HFFc6 (cell line): ENCODE data around the gene CLIP4. TPM values are rescaled to one million over a fixed set of nuclear protein-coding genes. Genes with fewer than 3 reads are reported as not detected.

Experiments used
- DNase-seq: peaks from one replicate; pipeline ENCODE4 v3.0.0-alpha.2; 2018
- H3K27ac Mint-ChIP-seq: 2 replicates; pipeline ENCODE4 v1.8.0; 2020; ENCODE audit warnings: mild to moderate bottlenecking, mixed read lengths
- H3K27me3 Mint-ChIP-seq: 2 replicates; pipeline ENCODE4 v1.8.0; 2021; ENCODE audit warnings: mild to moderate bottlenecking, moderate library complexity, mixed read lengths; ENCODE audit not compliant: insufficient read depth
- H3K36me3 Mint-ChIP-seq: 2 replicates; pipeline ENCODE4 v1.8.0; 2021; ENCODE audit warnings: low read depth, mixed read lengths
- H3K4me1 Mint-ChIP-seq: 2 replicates; pipeline ENCODE4 v1.8.0; 2020; ENCODE audit warnings: low read depth, mixed read lengths
- H3K4me3 Mint-ChIP-seq: 2 replicates; pipeline ENCODE4 v1.8.0; 2020; ENCODE audit warnings: mild to moderate bottlenecking, moderate library complexity, mixed read lengths
- H3K9me3 Mint-ChIP-seq: 2 replicates; pipeline ENCODE4 v1.8.0; 2020; ENCODE audit warnings: mild to moderate bottlenecking, mixed read lengths
- CTCF ChIP-seq: fragments of 200-600 bp; sonication (generic); IDR thresholded peaks from 2 replicates; pipeline ENCODE4 v1.5.0; 2021; ENCODE audit warnings: antibody characterized with exemption, mild to moderate bottlenecking
- total RNA-seq, 6 experiments: library from RNA; stranded (reverse); fragmentation: NEBNext Ultra II Directional; extraction: Animal tissue kit (Norgen Biotek cat#: 25700); gene quantifications; 2 replicates in 1 of 6; 3 replicates in 5 of 6; pipeline ENCODE4 v1.2.3, GENCODE V29; 2021

CLIP4 gene
- total RNA-seq, 6 experiments from 2014 or later: 33.7 to 40.9 (median 36.6) TPM

GRCh38 chr2:29189052-29189451, 73.8 kb downstream of the CLIP4 start:
- Mint-ChIP-seq H3K27me3 (no peaks in the 10 kb centered on the region), H3K4me1 (peaks cover 44% of the 10 kb centered on the region), H3K4me3 (no peak overlapping the region), H3K9me3 (peaks cover 5% of the 10 kb centered on the region), H3K27ac (no peak overlapping the region), H3K36me3 (peaks cover 27% of the 10 kb centered on the region)
- no peak for DNase-seq
- no peak for TF ChIP-seq CTCF

GRCh38 chr2:29191817-29192216, 76.6 kb downstream of the CLIP4 start:
- no peaks in the 10 kb centered on the region; the same call in 1 of the 2 replicates for H3K27me3 Mint-ChIP-seq
- H3K36me3 Mint-ChIP-seq: peaks cover 14% of the 10 kb centered on the region
- no peak overlapping the region for H3K27ac Mint-ChIP-seq
- peaks cover 58% of the 10 kb centered on the region for H3K4me1 Mint-ChIP-seq
- no peak for DNase-seq
- H3K9me3 Mint-ChIP-seq: peaks cover 5% of the 10 kb centered on the region
- H3K4me3 Mint-ChIP-seq: no peak overlapping the region
- TF ChIP-seq CTCF: no peak

GRCh38 chr2:29192526-29192925, 77.3 kb downstream of the CLIP4 start:
- peak overlapping the region; percentile 25; the same call in 1 of the 2 replicates for H3K27ac Mint-ChIP-seq
- peaks cover 11% of the 10 kb centered on the region for H3K36me3 Mint-ChIP-seq
- no peaks in the 10 kb centered on the region; the same call in 1 of the 2 replicates for H3K27me3 Mint-ChIP-seq
- peak; percentile 74 for DNase-seq
- no peak overlapping the region for H3K4me3 Mint-ChIP-seq
- H3K9me3 Mint-ChIP-seq: peaks cover 3% of the 10 kb centered on the region
- TF ChIP-seq CTCF: no peak
- H3K4me1 Mint-ChIP-seq: peaks cover 59% of the 10 kb centered on the region

GRCh38 chr2:29193111-29193510, 77.9 kb downstream of the CLIP4 start:
- H3K4me3 Mint-ChIP-seq: no peak overlapping the region
- no peaks in the 10 kb centered on the region; the same call in 1 of the 2 replicates for H3K27me3 Mint-ChIP-seq
- no peak for DNase-seq
- TF ChIP-seq CTCF: no peak
- peaks cover 53% of the 10 kb centered on the region for H3K4me1 Mint-ChIP-seq
- H3K27ac Mint-ChIP-seq: peak overlapping the region; percentile 25; the same call in 1 of the 2 replicates
- H3K9me3 Mint-ChIP-seq: no peaks in the 10 kb centered on the region
- 0 out of 2 replicates have a peak, but pooled peaks cover 5% of the 10 kb centered on the region for H3K36me3 Mint-ChIP-seq

- no peaks in the 10 kb centered on the region; the same call in 1 of the 2 replicates for H3K27me3 Mint-ChIP-seq
- no peak for DNase-seq
- H3K4me1 Mint-ChIP-seq: peaks cover 50% of the 10 kb centered on the region
- no peak for TF ChIP-seq CTCF
- H3K9me3 Mint-ChIP-seq: no peaks in the 10 kb centered on the region
- H3K4me3 Mint-ChIP-seq: no peak overlapping the region
- H3K27ac Mint-ChIP-seq: no peak overlapping the region
- 0 out of 2 replicates have a peak, but pooled peaks cover 5% of the 10 kb centered on the region for H3K36me3 Mint-ChIP-seq
These were observed 78.5 kb downstream of the CLIP4 start for GRCh38 chr2:29193681-29194080.
